ENCODE results near the gene VPS26B. TPM values are rescaled to one million over a fixed set of nuclear protein-coding genes. Genes with fewer than 3 reads are reported as not detected.
A peak's percentile ranks its signal among the peaks of the same experiment; 100 is the strongest.

Gene VPS26B
- total and polyA plus RNA-seq, 2 experiments from 2014 or later: 43.9 to 56.5 TPM

- H3K4me1 ChIP-seq (ENCODE audit: low read depth): no peaks in the 10 kb centered on the region
- peak; percentile 56 to 76 for DNase-seq (ENCODE audit: low read depth in 1 of 2, low spot score in 1 of 2)
- no peaks in the 10 kb centered on the region for H3K36me3 ChIP-seq
- H3K4me3 ChIP-seq: no peak overlapping the region
- peaks cover 48% of the 10 kb centered on the region for H3K27me3 ChIP-seq
- TF ChIP-seq CTCF (IDR thresholded peaks at IDR 0.05; ENCODE audit: low read depth, low read length): no peak
- H3K27ac ChIP-seq: no peak overlapping the region
- H3K9me3 ChIP-seq (ENCODE audit: low read depth): no peaks in the 10 kb centered on the region
These were observed 48.2 kb downstream of the VPS26B start for GRCh38 chr11:134272381-134273316.

GRCh38 chr11:134273317-134273712 lies 48.8 kb downstream of the VPS26B start:
- Histone ChIP-seq H3K36me3 (no peaks in the 10 kb centered on the region), H3K27me3 (peaks cover 55% of the 10 kb centered on the region), H3K4me1 (ENCODE audit: low read depth) (no peaks in the 10 kb centered on the region), H3K4me3 (no peak overlapping the region), H3K27ac (no peak overlapping the region), H3K9me3 (ENCODE audit: low read depth) (no peaks in the 10 kb centered on the region)
- no peak for TF ChIP-seq CTCF (IDR thresholded peaks at IDR 0.05; ENCODE audit: low read depth, low read length)
- no peak for DNase-seq (ENCODE audit: low read depth in 1 of 2, low spot score in 1 of 2)

- TF ChIP-seq CTCF (IDR thresholded peaks at IDR 0.05; ENCODE audit: low read depth, low read length): no peak
- no peak for DNase-seq (ENCODE audit: low read depth in 1 of 2, low spot score in 1 of 2)
- Histone ChIP-seq H3K27me3 (peaks cover 62% of the 10 kb centered on the region), H3K4me1 (ENCODE audit: low read depth) (no peaks in the 10 kb centered on the region), H3K27ac (no peak overlapping the region), H3K9me3 (ENCODE audit: low read depth) (no peaks in the 10 kb centered on the region), H3K4me3 (no peak overlapping the region), H3K36me3 (no peaks in the 10 kb centered on the region)
These were observed 50.7 kb downstream of the VPS26B start for GRCh38 chr11:134275188-134275533.

GRCh38 chr11:134275534-134276395 lies 51.3 kb downstream of the VPS26B start, which contains the start of gene GLB1L3:
GLB1L3 (plus strand) TSS chr11:134276379; CDS start chr11:134276741, 362 bp downstream.
- H3K27ac ChIP-seq: no peak within 1 kb of the TSS
- peak in 1 of 2 donors; percentile 39 for DNase-seq (ENCODE audit: low read depth in 1 of 2, low spot score in 1 of 2)
- peaks cover 62% of the 10 kb centered on the region for H3K27me3 ChIP-seq
- no peaks in the 10 kb centered on the region for H3K4me1 ChIP-seq (ENCODE audit: low read depth)
- no peaks in the 10 kb centered on the region for H3K36me3 ChIP-seq
- peak; percentile 33 for TF ChIP-seq CTCF (IDR thresholded peaks at IDR 0.05; ENCODE audit: low read depth, low read length)
- no peaks in the 10 kb centered on the region for H3K9me3 ChIP-seq (ENCODE audit: low read depth)
- peak within 1 kb of the TSS; percentile 31 for H3K4me3 ChIP-seq

DNA sequence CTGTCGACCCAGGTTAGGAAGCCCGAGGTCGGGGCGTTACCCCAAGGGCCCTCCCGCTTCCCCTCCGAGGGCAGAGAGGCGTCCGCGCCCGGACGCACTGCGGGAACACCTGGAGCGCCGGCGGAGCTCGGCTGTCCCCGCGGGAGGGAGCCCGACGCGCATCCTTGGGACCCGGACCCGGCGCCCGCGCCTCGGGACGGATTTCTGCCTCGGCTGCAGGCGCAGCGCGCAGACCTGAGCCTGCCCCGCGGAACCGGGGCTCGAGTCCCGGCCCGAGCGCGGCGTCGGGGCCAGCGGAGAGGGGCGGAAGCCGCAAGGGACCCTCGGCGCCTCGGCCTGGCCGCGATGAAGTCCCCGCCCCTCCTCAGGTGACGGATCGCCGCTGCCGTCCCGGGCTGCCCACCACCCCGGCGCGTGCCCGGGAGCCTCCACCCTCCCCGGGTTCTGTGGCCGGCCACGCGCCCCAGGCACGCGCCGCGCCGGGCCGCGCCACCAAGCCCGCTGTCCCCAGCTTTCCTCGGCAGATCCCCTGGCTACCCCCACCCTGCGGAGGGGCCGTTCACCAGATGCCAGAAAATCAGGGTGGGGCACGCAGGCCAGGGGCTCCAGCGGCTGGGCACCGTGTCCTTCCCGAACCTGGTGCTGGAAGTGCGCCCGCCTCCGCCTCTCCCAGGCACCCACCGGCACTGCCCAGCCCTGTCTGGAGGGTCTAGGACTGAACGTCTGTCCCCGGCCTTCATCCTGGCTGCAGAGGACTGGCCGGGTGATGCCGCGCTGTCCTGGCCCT lies 52.1 kb downstream of the VPS26B start:
- Histone ChIP-seq H3K36me3 (no peaks in the 10 kb centered on the region), H3K27me3 (peaks cover 62% of the 10 kb centered on the region), H3K27ac (no peak overlapping the region), H3K4me3 (peak overlapping the region; percentile 31), H3K9me3 (ENCODE audit: low read depth) (no peaks in the 10 kb centered on the region), H3K4me1 (ENCODE audit: low read depth) (no peaks in the 10 kb centered on the region)
- no peak for DNase-seq (ENCODE audit: low read depth in 1 of 2, low spot score in 1 of 2)
- TF ChIP-seq CTCF (IDR thresholded peaks at IDR 0.05; ENCODE audit: low read depth, low read length): no peak

Measured in cardiac muscle cell (in vitro differentiated cells and primary cell).